ENCODE results near the gene RTF2. TPM values are rescaled to one million over a fixed set of nuclear protein-coding genes. Genes with fewer than 3 reads are reported as not detected.

RTF2 gene
- total and polyA plus RNA-seq, 2 experiments from 2014 or later = 141 to 257 TPM

- no peaks in the 10 kb centered on the region for H3K36me3 ChIP-seq (ENCODE audit: low read depth)
- no peaks in the 10 kb centered on the region for H3K9me2 ChIP-seq (ENCODE audit: insufficient read depth)
- in situ Hi-C loops (cut with MboI) = no loop called here
- no peak overlapping the region for H3K4me3 ChIP-seq
- H3K9ac ChIP-seq = no peak overlapping the region
- no peaks in the 10 kb centered on the region for H3K27me3 ChIP-seq (replicated peaks; ENCODE audit: insufficient read depth)
- H2AFZ ChIP-seq = no peak overlapping the region
- WGBS, 2 experiments (ENCODE audit: low coverage in 1 of 2, low lambda C conversion rate in 2 of 2, missing lambda C conversion rate in 2 of 2) = 92 to 94% methylated on average over 9 of the region's 9 CpGs
- no peak for DNase-seq
- H3K4me1 ChIP-seq (ENCODE audit: insufficient read depth) = peaks cover 70% of the 10 kb centered on the region
- H3F3A ChIP-seq (ENCODE audit: insufficient read depth) = peaks cover 66% of the 10 kb centered on the region
- TF ChIP-seq EZH2phosphoT487 (IDR thresholded peaks at IDR 0.05; ENCODE audit: insufficient read depth, low read depth) = no peak
- no peak for TF ChIP-seq EZH2 (IDR thresholded peaks at IDR 0.05; ENCODE audit: insufficient read depth, poor library complexity, severe bottlenecking)
- no peaks in the 10 kb centered on the region for H3K9me3 ChIP-seq (ENCODE audit: low read depth)
- H3K27ac ChIP-seq = no peak overlapping the region
- no peak overlapping the region for H3K4me2 ChIP-seq (ENCODE audit: unreplicated experiment)
- peaks cover 52% of the 10 kb centered on the region for H3K79me2 ChIP-seq (ENCODE audit: insufficient read depth)
- H4K20me1 ChIP-seq (ENCODE audit: insufficient read depth) = no peaks in the 10 kb centered on the region
Measured at GRCh38 chr20:56426026-56426425, 42.4 kb upstream of the RTF2 start.

- Histone ChIP-seq H2AFZ (no peak overlapping the region), H3K27ac (peak overlapping the region; percentile 87; the same call in 1 of the 2 replicates), H4K20me1 (ENCODE audit: insufficient read depth) (no peaks in the 10 kb centered on the region), H3K9me3 (ENCODE audit: low read depth) (no peaks in the 10 kb centered on the region), H3K36me3 (ENCODE audit: low read depth) (no peaks in the 10 kb centered on the region), H3K27me3 (replicated peaks; ENCODE audit: insufficient read depth) (no peaks in the 10 kb centered on the region), H3K4me2 (ENCODE audit: unreplicated experiment) (no peak overlapping the region), H3K9me2 (ENCODE audit: insufficient read depth) (no peaks in the 10 kb centered on the region), H3K9ac (no peak overlapping the region), H3K4me1 (ENCODE audit: insufficient read depth) (peaks cover 64% of the 10 kb centered on the region), H3K4me3 (no peak overlapping the region), H3F3A (ENCODE audit: insufficient read depth) (peaks cover 64% of the 10 kb centered on the region), H3K79me2 (ENCODE audit: insufficient read depth) (peaks cover 61% of the 10 kb centered on the region)
- in situ Hi-C loops (cut with MboI) = no loop called here
- TF ChIP-seq EZH2 (IDR thresholded peaks at IDR 0.05; ENCODE audit: insufficient read depth, poor library complexity, severe bottlenecking) = no peak
- TF ChIP-seq EZH2phosphoT487 (IDR thresholded peaks at IDR 0.05; ENCODE audit: insufficient read depth, low read depth) = no peak
- no peak for DNase-seq
Measured at GRCh38 chr20:56426926-56427325, 41.5 kb upstream of the RTF2 start.

- DNase-seq = no peak
- 86 to 93% methylated on average over 4 of the region's 4 CpGs for WGBS, 2 experiments (ENCODE audit: low coverage in 1 of 2, low lambda C conversion rate in 2 of 2, missing lambda C conversion rate in 2 of 2)
- Histone ChIP-seq H3K9me2 (ENCODE audit: insufficient read depth) (no peaks in the 10 kb centered on the region), H3K4me1 (ENCODE audit: insufficient read depth) (peaks cover 57% of the 10 kb centered on the region), H3K27me3 (replicated peaks; ENCODE audit: insufficient read depth) (no peaks in the 10 kb centered on the region), H4K20me1 (ENCODE audit: insufficient read depth) (no peaks in the 10 kb centered on the region), H2AFZ (no peak overlapping the region), H3K27ac (peak overlapping the region; percentile 87; the same call in 1 of the 2 replicates), H3K9ac (no peak overlapping the region), H3K36me3 (ENCODE audit: low read depth) (no peaks in the 10 kb centered on the region), H3K4me2 (ENCODE audit: unreplicated experiment) (no peak overlapping the region), H3F3A (ENCODE audit: insufficient read depth) (peaks cover 64% of the 10 kb centered on the region), H3K4me3 (no peak overlapping the region), H3K79me2 (ENCODE audit: insufficient read depth) (peaks cover 63% of the 10 kb centered on the region), H3K9me3 (ENCODE audit: low read depth) (no peaks in the 10 kb centered on the region)
- in situ Hi-C loops (cut with MboI) = no loop called here
- no peak for TF ChIP-seq EZH2phosphoT487 (IDR thresholded peaks at IDR 0.05; ENCODE audit: insufficient read depth, low read depth)
- no peak for TF ChIP-seq EZH2 (IDR thresholded peaks at IDR 0.05; ENCODE audit: insufficient read depth, poor library complexity, severe bottlenecking)
Measured at GRCh38 chr20:56427797-56428196, 40.6 kb upstream of the RTF2 start.

- no peak for DNase-seq
- WGBS, 2 experiments (ENCODE audit: low coverage in 1 of 2, low lambda C conversion rate in 2 of 2, missing lambda C conversion rate in 2 of 2) = 72 to 83% methylated on average over 5 of the region's 5 CpGs
Measured at GRCh38 chr20:56428410-56428809, 40.0 kb upstream of the RTF2 start.

GRCh38 chr20:56428881-56429280 lies 39.5 kb upstream of the RTF2 start:
- H2AFZ ChIP-seq = no peak overlapping the region
- no peaks in the 10 kb centered on the region for H3K27me3 ChIP-seq (replicated peaks; ENCODE audit: insufficient read depth)
- peaks cover 59% of the 10 kb centered on the region for H3K79me2 ChIP-seq (ENCODE audit: insufficient read depth)
- in situ Hi-C loops (cut with MboI) = no loop called here
- H3K36me3 ChIP-seq (ENCODE audit: low read depth) = no peaks in the 10 kb centered on the region
- peak overlapping the region; percentile 60 for H3K9ac ChIP-seq
- peak overlapping the region; percentile 87 for H3K27ac ChIP-seq
- no peaks in the 10 kb centered on the region for H4K20me1 ChIP-seq (ENCODE audit: insufficient read depth)
- H3K9me2 ChIP-seq (ENCODE audit: insufficient read depth) = no peaks in the 10 kb centered on the region
- H3K4me1 ChIP-seq (ENCODE audit: insufficient read depth) = peaks cover 56% of the 10 kb centered on the region
- no peak overlapping the region for H3K4me3 ChIP-seq
- peaks cover 64% of the 10 kb centered on the region for H3F3A ChIP-seq (ENCODE audit: insufficient read depth)
- TF ChIP-seq EZH2 (IDR thresholded peaks at IDR 0.05; ENCODE audit: insufficient read depth, poor library complexity, severe bottlenecking) (no peak), EZH2phosphoT487 (IDR thresholded peaks at IDR 0.05; ENCODE audit: insufficient read depth, low read depth) (no peak)
- H3K9me3 ChIP-seq (ENCODE audit: low read depth) = no peaks in the 10 kb centered on the region
- WGBS, 2 experiments (ENCODE audit: low coverage in 1 of 2, low lambda C conversion rate in 2 of 2, missing lambda C conversion rate in 2 of 2) = 72 to 78% methylated on average over 8 of the region's 8 CpGs
- DNase-seq = no peak
- H3K4me2 ChIP-seq (ENCODE audit: unreplicated experiment) = peak overlapping the region; percentile 5

More at GRCh38 chr20:56428410-56428809, 40.0 kb upstream of the RTF2 start:
- H3K9me3 ChIP-seq (ENCODE audit: low read depth) = no peaks in the 10 kb centered on the region
- no peaks in the 10 kb centered on the region for H3K36me3 ChIP-seq (ENCODE audit: low read depth)
- H3F3A ChIP-seq (ENCODE audit: insufficient read depth) = peaks cover 65% of the 10 kb centered on the region
- peaks cover 63% of the 10 kb centered on the region for H3K79me2 ChIP-seq (ENCODE audit: insufficient read depth)
- TF ChIP-seq EZH2 (IDR thresholded peaks at IDR 0.05; ENCODE audit: insufficient read depth, poor library complexity, severe bottlenecking) (no peak), EZH2phosphoT487 (IDR thresholded peaks at IDR 0.05; ENCODE audit: insufficient read depth, low read depth) (no peak)
- H4K20me1 ChIP-seq (ENCODE audit: insufficient read depth) = no peaks in the 10 kb centered on the region
- H3K27me3 ChIP-seq (replicated peaks; ENCODE audit: insufficient read depth) = no peaks in the 10 kb centered on the region
- H2AFZ ChIP-seq = no peak overlapping the region
- H3K4me2 ChIP-seq (ENCODE audit: unreplicated experiment) = peak overlapping the region; percentile 5
- no peaks in the 10 kb centered on the region for H3K9me2 ChIP-seq (ENCODE audit: insufficient read depth)
- no peak overlapping the region for H3K4me3 ChIP-seq
- H3K27ac ChIP-seq = peak overlapping the region; percentile 87
- peaks cover 57% of the 10 kb centered on the region for H3K4me1 ChIP-seq (ENCODE audit: insufficient read depth)
- in situ Hi-C loops (cut with MboI) = no loop called here
- peak overlapping the region; percentile 60; the same call in 1 of the 2 replicates for H3K9ac ChIP-seq
